ENCODE data around the gene PAK4. TPM values are rescaled to one million over a fixed set of nuclear protein-coding genes. Genes with fewer than 3 reads are reported as not detected.

PAK4 gene
- total and polyA plus RNA-seq, 10 of the 15 experiments (the other 5 are each of a cell fraction or from before 2014, with no cell fraction given) = 0.08 to 19.3 (median 5.9) TPM

DNA sequence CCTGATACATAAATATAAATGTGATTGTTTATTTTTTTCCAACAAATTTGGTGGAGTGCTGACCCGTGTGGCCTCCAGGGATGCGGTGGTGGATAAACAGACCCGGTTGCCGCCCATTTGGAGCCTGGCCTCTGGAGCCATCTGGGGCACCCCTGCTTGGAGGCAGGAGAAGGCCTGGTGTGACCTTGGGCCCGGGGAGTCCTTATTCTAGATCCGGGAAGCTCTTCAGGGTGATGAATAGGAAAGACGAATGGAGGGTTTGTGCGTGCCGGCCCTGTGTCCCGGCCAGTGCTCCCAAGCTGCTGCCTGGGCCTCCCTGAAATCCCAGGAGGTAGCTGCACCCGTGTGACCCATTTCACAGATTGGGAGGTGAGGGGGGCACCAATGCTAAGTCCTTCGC lies 11.5 kb downstream of the PAK4 start (continued):
- no peak for TF ChIP-seq HDGF (IDR thresholded peaks at IDR 0.05)

DNA sequence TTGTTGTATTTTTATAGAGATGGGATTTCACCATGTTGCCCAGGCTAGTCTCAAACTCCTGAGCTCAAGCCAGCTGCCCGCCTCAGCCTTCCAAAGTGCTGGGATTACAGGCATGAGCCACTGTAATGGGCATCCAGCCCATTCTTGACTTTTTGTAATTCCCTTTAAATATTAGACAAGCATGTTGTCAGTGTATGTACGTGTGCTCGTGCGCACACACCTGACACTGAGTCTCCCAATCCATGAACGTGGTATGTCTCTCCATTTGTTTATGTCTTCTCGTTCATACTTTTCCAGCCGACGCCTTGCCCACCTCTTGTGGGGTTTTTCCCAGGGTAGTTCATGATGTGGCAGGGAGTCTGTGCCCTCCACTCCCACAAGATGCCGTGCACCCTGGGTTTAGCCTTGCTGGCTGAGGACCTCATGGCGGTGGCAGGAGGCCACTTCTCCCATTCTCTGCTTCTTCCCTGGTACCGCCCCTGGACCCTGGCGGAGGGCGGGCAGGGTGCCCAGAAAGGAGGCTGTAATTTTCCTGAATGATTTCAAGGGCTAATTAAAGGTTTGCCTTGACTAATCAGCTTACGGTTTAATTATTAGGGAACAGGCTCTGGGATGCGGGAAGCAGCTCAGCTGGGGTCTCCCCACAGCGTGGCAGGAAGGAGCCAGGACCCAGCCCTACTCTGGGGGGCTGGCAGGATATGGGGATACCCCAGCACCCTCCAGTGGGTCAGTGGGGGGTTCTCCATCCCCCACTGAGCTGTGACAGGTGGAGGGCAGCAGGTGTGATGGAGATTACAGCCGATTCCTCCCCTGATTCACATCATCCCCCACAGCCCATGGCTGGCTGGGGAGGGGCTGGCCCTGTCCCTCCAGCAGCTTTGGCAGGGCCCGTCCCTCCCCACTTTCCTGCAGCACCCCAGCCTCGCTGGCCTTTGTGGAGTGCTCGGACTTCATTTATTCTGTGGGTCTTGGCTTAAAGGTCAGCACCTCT lies 12.9 kb downstream of the PAK4 start:
- H3K4me2 ChIP-seq (ENCODE audit: control insufficient read depth, insufficient read depth) = no peak overlapping the region
- H4K20me1 ChIP-seq (ENCODE audit: control insufficient read depth, insufficient read depth) = no peaks in the 10 kb centered on the region
- no peak for DNase-seq (ENCODE audit: low read depth, low spot score)
- ChIA-PET CTCF (interaction anchor here (1.4 to 1.7 kb wide), 2 partner anchors 16 to 30 kb away, joined by 3 to 7 read pairs; no protein-coding TSS in a partner anchor), SMC1A (ENCODE audit: uncharacterized antibody, unreplicated experiment) (no interaction called here), RAD21 (ENCODE audit: unreplicated experiment) (no interaction called here), POLR2A (interaction anchor here (0.5 to 0.6 kb wide), 2 partner anchors 116 to 162 kb away, joined by 3 to 6 read pairs; no protein-coding TSS in a partner anchor)
- BruUV-seq (replicated peaks) = no TSS peak
- no peaks in the 10 kb centered on the region for H3K4me1 ChIP-seq (ENCODE audit: control insufficient read depth, insufficient read depth, low read length)
- FAIRE-seq = no peak
- H3K27ac ChIP-seq (ENCODE audit: control insufficient read depth, insufficient read depth) = no peak overlapping the region
- no peaks in the 10 kb centered on the region for H3K79me2 ChIP-seq (ENCODE audit: control insufficient read depth, insufficient read depth, low read length)
- H3K27me3 ChIP-seq (replicated peaks in 1 of 2; ENCODE audit: control insufficient read depth in 2 of 2, insufficient read depth in 2 of 2, low read length in 1 of 2) = no peaks in the 10 kb centered on the region
- no peak overlapping the region for H3K9ac ChIP-seq (ENCODE audit: control insufficient read depth, insufficient read depth, low read length)
- H3K9me3 ChIP-seq (replicated peaks; ENCODE audit: control insufficient read depth, insufficient read depth, low read length) = no peaks in the 10 kb centered on the region
- in situ Hi-C loops (cut with MboI) (no loop called here), intact Hi-C loops (cut with micrococcal nuclease; ENCODE audit: unreplicated experiment) (no loop called here)
- H3K36me3 ChIP-seq (ENCODE audit: control insufficient read depth in 2 of 2, insufficient read depth in 2 of 2, low read length in 1 of 2) = no peaks in the 10 kb centered on the region; a peak in 1 of 4 replicates
- H2AFZ ChIP-seq (ENCODE audit: control insufficient read depth, low read depth, low read length) = no peak overlapping the region
- ATAC-seq = no peak
- no peak for TF ChIP-seq KDM1A (IDR thresholded peaks at IDR 0.05; ENCODE audit: borderline replicate concordance)
- TF ChIP-seq, protein P1, sequence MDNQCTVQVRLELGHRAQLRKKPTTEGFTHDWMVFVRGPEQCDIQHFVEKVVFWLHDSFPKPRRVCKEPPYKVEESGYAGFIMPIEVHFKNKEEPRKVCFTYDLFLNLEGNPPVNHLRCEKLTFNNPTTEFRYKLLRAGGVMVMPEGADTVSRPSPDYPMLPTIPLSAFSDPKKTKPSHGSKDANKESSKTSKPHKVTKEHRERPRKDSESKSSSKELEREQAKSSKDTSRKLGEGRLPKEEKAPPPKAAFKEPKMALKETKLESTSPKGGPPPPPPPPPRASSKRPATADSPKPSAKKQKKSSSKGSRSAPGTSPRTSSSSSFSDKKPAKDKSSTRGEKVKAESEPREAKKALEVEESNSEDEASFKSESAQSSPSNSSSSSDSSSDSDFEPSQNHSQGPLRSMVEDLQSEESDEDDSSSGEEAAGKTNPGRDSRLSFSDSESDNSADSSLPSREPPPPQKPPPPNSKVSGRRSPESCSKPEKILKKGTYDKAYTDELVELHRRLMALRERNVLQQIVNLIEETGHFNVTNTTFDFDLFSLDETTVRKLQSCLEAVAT (IDR thresholded peaks at IDR 0.05) = no peak
- no peak for TF ChIP-seq SMC3 (IDR thresholded peaks at IDR 0.05; ENCODE audit: borderline replicate concordance, low read length)
- TF ChIP-seq, protein P2, sequence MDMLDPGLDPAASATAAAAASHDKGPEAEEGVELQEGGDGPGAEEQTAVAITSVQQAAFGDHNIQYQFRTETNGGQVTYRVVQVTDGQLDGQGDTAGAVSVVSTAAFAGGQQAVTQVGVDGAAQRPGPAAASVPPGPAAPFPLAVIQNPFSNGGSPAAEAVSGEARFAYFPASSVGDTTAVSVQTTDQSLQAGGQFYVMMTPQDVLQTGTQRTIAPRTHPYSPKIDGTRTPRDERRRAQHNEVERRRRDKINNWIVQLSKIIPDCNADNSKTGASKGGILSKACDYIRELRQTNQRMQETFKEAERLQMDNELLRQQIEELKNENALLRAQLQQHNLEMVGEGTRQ (IDR thresholded peaks at IDR 0.05; ENCODE audit: borderline replicate concordance, low read depth, low read length) = no peak
- TF ChIP-seq ZNF274 (IDR thresholded peaks at IDR 0.05; ENCODE audit: insufficient read depth, insufficient read length) = no peak
- TF ChIP-seq NFIC (IDR thresholded peaks at IDR 0.05; ENCODE audit: low read depth, low read length) = no peak
- no peak for TF ChIP-seq CREM (IDR thresholded peaks at IDR 0.05; ENCODE audit: low read depth)
- TF ChIP-seq TARDBP (IDR thresholded peaks at IDR 0.05; ENCODE audit: borderline replicate concordance) = no peak
- TF ChIP-seq, protein P3, sequence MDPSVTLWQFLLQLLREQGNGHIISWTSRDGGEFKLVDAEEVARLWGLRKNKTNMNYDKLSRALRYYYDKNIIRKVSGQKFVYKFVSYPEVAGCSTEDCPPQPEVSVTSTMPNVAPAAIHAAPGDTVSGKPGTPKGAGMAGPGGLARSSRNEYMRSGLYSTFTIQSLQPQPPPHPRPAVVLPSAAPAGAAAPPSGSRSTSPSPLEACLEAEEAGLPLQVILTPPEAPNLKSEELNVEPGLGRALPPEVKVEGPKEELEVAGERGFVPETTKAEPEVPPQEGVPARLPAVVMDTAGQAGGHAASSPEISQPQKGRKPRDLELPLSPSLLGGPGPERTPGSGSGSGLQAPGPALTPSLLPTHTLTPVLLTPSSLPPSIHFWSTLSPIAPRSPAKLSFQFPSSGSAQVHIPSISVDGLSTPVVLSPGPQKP (IDR thresholded peaks at IDR 0.05; ENCODE audit: low read depth, low read length) = no peak
- no peak for TF ChIP-seq PAX5 (IDR thresholded peaks at IDR 0.05; ENCODE audit: borderline replicate concordance, low read depth, low read length)
- H3K4me3 ChIP-seq = no peak overlapping the region
- 83% methylated on average over 19 of the region's 20 CpGs for WGBS (ENCODE audit: insufficient coverage, insufficient replicate concordance, low lambda C conversion rate, missing lambda C conversion rate)
